PC-3 (cell line): ENCODE results near the gene ETFA. TPM values are rescaled to one million over a fixed set of nuclear protein-coding genes. Genes with fewer than 3 reads are reported as not detected.

Experiments used
- ATAC-seq: fragments of 200-7000 bp; cut with Tn5 transposase; 2 replicates; pipeline ENCODE4 v1.9.1; 2020; ENCODE audit warnings: mild to moderate bottlenecking, moderate library complexity
- BruUV-seq: library from RNA; stranded (reverse); fragments of 400-500 nt; replicated peaks from 2 replicates; lab custom pipeline; 2021; lab: Mats Ljungman, UMichigan
- CTCF ChIA-PET: fragments of 300-600 bp; sonication (Branson Sonifier 250); formaldehyde crosslinking; loops from one replicate; lab custom pipeline; 2022; ENCODE audit warnings: antibody characterized with exemption; lab: Charles Lee
- POLR2A ChIA-PET: fragments of 300-600 bp; sonication (Branson Sonifier 250); formaldehyde crosslinking; loops from one replicate; lab custom pipeline; 2022; ENCODE audit warnings: antibody characterized with exemption; ENCODE audit not compliant: unreplicated experiment; lab: Charles Lee
- DNase-seq: peaks from one replicate; pipeline ENCODE4 v3.0.0-alpha.2; 2015
- H2AFZ ChIP-seq: fragments of 300-600 bp; sonication (generic); 2 replicates; pipeline ENCODE4 v1.6.0; 2016; ENCODE audit warnings: antibody characterized with exemption, low read length
- H3F3A ChIP-seq: fragments of 300-600 bp; sonication (generic); one replicate; pipeline ENCODE4 v1.6.0; 2017; ENCODE audit warnings: antibody characterized with exemption, low read length, control low read depth, mild to moderate bottlenecking; ENCODE audit not compliant: unreplicated experiment
- H3K27ac ChIP-seq: fragments of 300-600 bp; sonication (generic); 2 replicates; pipeline ENCODE4 v1.5.1; 2016; ENCODE audit warnings: mild to moderate bottlenecking, low read length
- H3K27me3 ChIP-seq: fragments of 300-600 bp; sonication (generic); 2 replicates; pipeline ENCODE4 v1.6.1; 2016; ENCODE audit warnings: low read length, mixed read lengths
- H3K36me3 ChIP-seq: fragments of 300-600 bp; sonication (generic); 2 replicates; pipeline ENCODE4 v1.6.1; 2016; ENCODE audit warnings: low read depth, mixed run types, low read length, mixed read lengths
- H3K4me1 ChIP-seq: fragments of 300-600 bp; sonication (generic); 2 replicates; pipeline ENCODE4 v1.5.1; 2016; ENCODE audit warnings: low read length; ENCODE audit not compliant: insufficient read depth
- H3K4me2 ChIP-seq: fragments of 300-600 bp; sonication (generic); 2 replicates; pipeline ENCODE4 v1.6.0; 2016; ENCODE audit warnings: low read length
- H3K4me3 ChIP-seq: fragments of 300-600 bp; sonication (generic); 2 replicates; pipeline ENCODE4 v1.5.1; 2016; ENCODE audit warnings: mild to moderate bottlenecking, low read length, mixed read lengths
- H3K79me2 ChIP-seq: fragments of 300-600 bp; sonication (generic); 2 replicates; pipeline ENCODE4 v1.6.1; 2017; ENCODE audit warnings: low read length, mixed read lengths
- H3K9ac ChIP-seq: fragments of 300-600 bp; sonication (generic); 2 replicates; pipeline ENCODE4 v1.6.0; 2016; ENCODE audit warnings: mild to moderate bottlenecking, low read length
- H3K9me2 ChIP-seq: fragments of 300-600 bp; sonication (generic); replicated peaks from 2 replicates; pipeline ENCODE4 v1.6.1; 2016; ENCODE audit warnings: mixed run types, low read length, mixed read lengths
- H3K9me3 ChIP-seq: fragments of 300-600 bp; sonication (generic); 2 replicates; pipeline ENCODE4 v1.6.1; 2016; ENCODE audit warnings: low read length, mixed read lengths
- H4K20me1 ChIP-seq: fragments of 300-600 bp; sonication (generic); 2 replicates; pipeline ENCODE4 v1.6.1; 2016; ENCODE audit warnings: low read length, mixed read lengths
- CTCF ChIP-seq: fragments of 300-600 bp; sonication (generic); conservative IDR thresholded peaks from 2 replicates; pipeline ENCODE4 v1.5.1; 2017; ENCODE audit warnings: antibody characterized with exemption, low read depth, mild to moderate bottlenecking, low read length
- EZH2 ChIP-seq: fragments of 300-600 bp; sonication (generic); IDR thresholded peaks from one replicate; pipeline ENCODE4 v1.6.1; 2017; ENCODE audit warnings: antibody characterized with exemption, mild to moderate bottlenecking, low read length; ENCODE audit not compliant: unreplicated experiment
- EZH2phosphoT487 ChIP-seq: fragments of 300-600 bp; sonication (generic); IDR thresholded peaks from 2 replicates; pipeline ENCODE4 v1.6.1; 2018; ENCODE audit warnings: mild to moderate bottlenecking, antibody characterized with exemption, low read length, borderline replicate concordance
- intact Hi-C: fragments of 100-400 bp; cut with micrococcal nuclease; formaldehyde crosslinking; loops from 2 replicates; pipeline ENCODE4 v1.9.0; 2023
- total RNA-seq: library from RNA; depleted of rRNA; stranded (reverse); fragments of >200 nt; gene quantifications from 2 replicates; pipeline ENCODE4 v1.2.3, GENCODE V29; 2014

ETFA gene
- total RNA-seq, 1 experiment from 2014 or later, result 160 TPM

GRCh38 chr15:76340803-76341365, 29.6 kb upstream of the ETFA start:
- Histone ChIP-seq H3K9ac (no peak overlapping the region), H3F3A (no peaks in the 10 kb centered on the region), H3K9me2 (no peaks in the 10 kb centered on the region), H3K36me3 (no peaks in the 10 kb centered on the region), H3K4me3 (no peak overlapping the region), H3K27ac (no peak overlapping the region), H4K20me1 (no peaks in the 10 kb centered on the region), H3K9me3 (no peaks in the 10 kb centered on the region), H3K79me2 (peaks cover 18% of the 10 kb centered on the region), H2AFZ (no peak overlapping the region), H3K27me3 (no peaks in the 10 kb centered on the region), H3K4me2 (no peak overlapping the region), H3K4me1 (peaks cover 17% of the 10 kb centered on the region)
- no peak for DNase-seq
- POLR2A ChIA-PET, result no interaction called here
- ATAC-seq, result no peak
- BruUV-seq, result no TSS peak
- CTCF ChIA-PET, result no interaction called here
- intact Hi-C loops, result no loop called here
- no peak for TF ChIP-seq CTCF
- TF ChIP-seq EZH2phosphoT487, result no peak
- TF ChIP-seq EZH2, result no peak

GRCh38 chr15:76340198-76340802, 29.0 kb upstream of the ETFA start:
- intact Hi-C loops, result no loop called here
- H3K79me2 ChIP-seq, result peaks cover 14% of the 10 kb centered on the region
- TF ChIP-seq EZH2 (no peak), EZH2phosphoT487 (no peak), CTCF (no peak)
- no peaks in the 10 kb centered on the region for H3K9me3 ChIP-seq
- CTCF ChIA-PET, result no interaction called here
- H3F3A ChIP-seq, result no peaks in the 10 kb centered on the region
- H3K4me1 ChIP-seq, result peaks cover 18% of the 10 kb centered on the region
- no peak overlapping the region for H3K9ac ChIP-seq
- BruUV-seq, result no TSS peak
- no peak overlapping the region for H2AFZ ChIP-seq
- H3K27me3 ChIP-seq, result no peaks in the 10 kb centered on the region
- POLR2A ChIA-PET, result no interaction called here
- H3K9me2 ChIP-seq, result no peaks in the 10 kb centered on the region
- H3K27ac ChIP-seq, result no peak overlapping the region
- H3K4me3 ChIP-seq, result no peak overlapping the region
- H3K36me3 ChIP-seq, result no peaks in the 10 kb centered on the region
- no peak overlapping the region for H3K4me2 ChIP-seq
- no peak for DNase-seq
- no peak for ATAC-seq
- H4K20me1 ChIP-seq, result no peaks in the 10 kb centered on the region
